Measurements from ENCODE around the gene BUD13.
A peak's percentile ranks its signal among the peaks of the same experiment; 100 is the strongest.
"Not testable (repeated sequence)": the region's sequence is repeated elsewhere in the genome, so short reads cannot be mapped to it uniquely, and the experiment has no call there.

Gene BUD13

DNA sequence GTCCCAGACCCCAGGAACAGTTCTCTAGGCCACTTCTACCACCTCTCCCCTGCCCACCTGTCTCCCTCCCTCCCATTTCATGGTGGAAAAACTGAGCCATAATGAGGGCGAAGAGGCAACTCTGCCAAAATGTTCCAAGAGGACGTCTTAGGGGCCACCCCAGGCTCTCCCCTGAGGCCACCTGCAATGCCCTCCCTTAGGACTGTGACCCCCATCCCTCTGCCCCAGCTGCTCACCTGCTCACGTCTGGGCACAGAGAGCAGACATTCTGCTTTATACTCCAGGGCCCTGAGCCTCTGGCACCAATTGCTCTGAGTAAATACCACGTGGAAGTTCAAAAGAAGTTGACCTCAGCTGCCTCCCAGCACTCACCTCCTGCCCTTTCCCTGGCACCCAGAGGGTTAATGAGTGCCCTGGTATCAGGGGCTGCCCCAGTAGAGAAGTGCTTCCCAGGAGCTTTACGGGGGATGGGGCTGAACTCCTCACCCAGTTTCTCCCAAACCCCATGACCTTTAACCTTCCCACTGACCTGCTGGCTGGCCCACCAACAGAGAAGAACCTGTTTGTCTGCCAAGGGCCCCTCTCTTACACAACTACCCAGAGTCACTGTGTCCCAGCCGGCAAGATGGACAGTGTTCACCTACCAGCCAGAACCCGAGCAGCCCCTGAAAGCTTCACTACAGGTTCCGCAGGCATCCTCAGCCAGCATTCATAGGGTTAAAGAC, 19.5 kb upstream of the BUD13 start:
- no peak for DNase-seq

DNA sequence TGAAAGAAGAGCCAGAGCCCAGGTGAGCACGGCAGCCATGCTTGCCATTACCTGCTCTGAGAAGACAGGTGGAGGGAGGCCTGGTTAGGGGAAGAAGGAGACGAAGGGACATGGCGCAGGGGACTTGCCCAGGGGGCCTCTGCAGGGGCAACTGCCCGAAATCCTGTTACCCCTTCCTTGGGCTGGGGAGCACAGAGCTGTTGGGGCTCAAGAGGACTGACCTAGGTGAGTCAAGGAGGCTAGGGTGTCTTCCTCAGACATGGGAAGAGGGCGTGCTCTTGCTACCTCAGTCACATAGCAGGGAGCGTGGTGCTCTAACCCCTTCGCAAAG, 19.0 kb upstream of the BUD13 start, which contains the start of gene APOA5:
TSS of gene APOA5 (minus strand) at position 67 of the 331 bp plus-strand sequence. CDS start at position 48, 19 bp downstream.
- DNase-seq, result no peak

DNA sequence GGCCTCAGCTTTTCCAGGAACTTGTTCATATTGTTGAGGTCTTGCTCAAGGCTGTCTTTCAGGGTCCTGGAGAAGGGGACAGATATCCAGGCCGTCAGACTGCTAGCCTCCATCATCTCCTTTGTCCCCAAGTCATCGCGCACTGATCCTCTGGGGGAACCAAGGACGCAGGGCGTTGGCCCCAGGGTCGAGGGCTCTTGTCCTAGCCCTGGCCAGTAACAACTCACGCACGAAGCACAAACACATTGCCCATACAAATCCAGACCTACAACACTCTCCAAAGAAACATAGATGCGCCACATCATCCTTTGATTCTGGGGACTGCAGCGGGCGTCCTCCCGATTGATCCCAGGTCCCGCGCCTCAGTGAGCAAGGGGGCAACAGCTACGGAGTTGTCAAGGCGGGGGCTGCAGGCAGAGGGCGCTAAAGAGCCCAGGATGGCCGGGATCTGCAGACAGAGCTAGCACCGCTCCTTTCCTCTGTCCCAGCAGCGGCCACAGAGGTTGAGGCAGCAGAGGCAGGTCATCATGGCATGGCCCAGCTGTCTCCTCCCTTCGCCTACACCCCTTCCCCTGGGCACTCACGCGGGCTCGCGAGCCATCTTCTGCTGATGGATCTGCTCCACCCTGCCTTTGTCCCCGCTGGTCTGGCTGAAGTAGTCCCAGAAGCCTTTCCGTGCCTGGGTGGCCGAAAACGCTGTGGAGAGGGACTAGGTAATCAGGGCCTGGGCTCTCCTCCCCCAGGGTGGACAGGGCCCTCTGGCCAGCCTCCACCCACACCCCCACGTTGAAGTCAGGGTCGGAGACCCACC, 18.4 kb upstream of the BUD13 start:
- peak; percentile 76 for DNase-seq

DNA sequence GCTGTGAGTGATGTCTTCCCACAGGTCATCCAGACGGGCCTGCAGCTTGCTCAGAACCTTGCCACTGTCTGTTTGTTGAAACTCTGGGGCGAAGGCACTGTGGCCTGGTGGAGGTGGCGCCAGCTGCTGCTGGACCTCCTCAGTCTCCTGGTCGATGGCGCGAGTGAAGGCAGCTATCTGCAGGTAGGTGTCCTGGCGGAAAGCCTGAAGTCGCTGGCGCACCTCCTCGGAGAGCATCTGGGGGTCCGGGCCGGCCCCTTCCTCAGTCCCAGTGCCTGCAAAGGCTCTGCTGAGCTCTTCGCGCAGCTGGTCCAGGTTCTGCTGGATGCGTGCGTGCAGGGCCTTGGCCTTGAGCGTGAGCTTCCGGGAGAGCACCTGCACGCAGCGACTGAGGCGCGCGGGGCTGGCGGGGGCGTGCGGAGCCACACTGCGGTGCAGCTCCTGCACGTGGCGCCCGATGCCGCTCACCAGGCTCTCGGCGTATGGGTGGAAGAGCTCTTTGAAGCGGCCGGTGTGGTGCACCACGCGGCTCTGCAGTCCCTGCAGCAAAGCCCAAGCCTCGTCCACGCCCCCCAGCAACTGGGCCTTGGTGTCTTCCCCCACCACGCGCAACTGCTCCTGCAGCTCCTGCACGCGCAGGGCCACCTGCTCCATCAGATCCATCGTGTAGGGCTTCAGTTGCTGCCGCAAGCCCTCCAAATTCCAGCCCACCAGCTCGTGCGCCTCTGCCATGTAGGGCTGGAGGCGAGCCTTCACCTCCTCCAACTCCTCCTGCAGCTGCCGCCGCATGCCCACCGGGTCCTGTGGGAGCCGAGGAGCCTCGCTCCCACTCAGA, 17.6 kb upstream of the BUD13 start:
- no peak for DNase-seq

DNA sequence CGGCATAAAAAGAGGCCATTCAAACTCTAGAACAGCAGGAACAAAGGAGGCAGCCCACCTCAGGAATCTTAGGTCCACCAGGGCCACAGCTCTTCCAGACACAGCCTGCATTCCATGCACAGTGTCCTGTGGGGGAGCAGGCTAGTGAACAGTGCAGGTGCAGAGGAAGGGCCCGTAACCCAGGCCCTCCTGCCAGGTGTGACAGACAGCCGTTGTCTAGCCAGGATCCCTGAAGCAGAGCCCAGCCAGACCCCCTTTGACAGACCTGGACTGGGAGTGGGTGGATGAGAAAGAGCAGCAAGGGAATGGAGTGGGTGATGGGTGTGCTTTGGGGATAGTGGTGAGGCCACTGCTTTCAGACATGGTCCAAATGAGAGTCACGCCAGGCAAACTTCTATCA, 16.2 kb upstream of the BUD13 start:
- no peak for DNase-seq

DNA sequence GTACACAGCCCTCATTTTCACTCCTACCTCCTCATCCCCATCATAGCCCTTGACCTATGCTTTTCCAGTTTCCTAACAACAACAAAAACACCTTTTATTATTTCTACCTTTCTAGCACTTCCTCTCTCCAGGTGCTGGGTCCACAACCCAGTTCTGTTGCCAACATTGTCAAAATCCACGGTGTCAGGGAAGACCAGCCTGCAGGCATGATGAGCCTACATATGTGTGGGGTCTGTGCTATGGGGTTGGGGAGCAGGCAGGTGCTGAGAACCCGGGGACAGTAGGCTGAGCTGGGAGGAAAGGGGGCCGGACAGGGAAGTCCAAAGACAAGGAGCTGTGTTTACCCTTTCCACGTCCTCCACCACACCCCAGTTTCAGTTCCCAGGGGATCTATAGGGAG, 15.7 kb upstream of the BUD13 start:
- no peak for DNase-seq

DNA sequence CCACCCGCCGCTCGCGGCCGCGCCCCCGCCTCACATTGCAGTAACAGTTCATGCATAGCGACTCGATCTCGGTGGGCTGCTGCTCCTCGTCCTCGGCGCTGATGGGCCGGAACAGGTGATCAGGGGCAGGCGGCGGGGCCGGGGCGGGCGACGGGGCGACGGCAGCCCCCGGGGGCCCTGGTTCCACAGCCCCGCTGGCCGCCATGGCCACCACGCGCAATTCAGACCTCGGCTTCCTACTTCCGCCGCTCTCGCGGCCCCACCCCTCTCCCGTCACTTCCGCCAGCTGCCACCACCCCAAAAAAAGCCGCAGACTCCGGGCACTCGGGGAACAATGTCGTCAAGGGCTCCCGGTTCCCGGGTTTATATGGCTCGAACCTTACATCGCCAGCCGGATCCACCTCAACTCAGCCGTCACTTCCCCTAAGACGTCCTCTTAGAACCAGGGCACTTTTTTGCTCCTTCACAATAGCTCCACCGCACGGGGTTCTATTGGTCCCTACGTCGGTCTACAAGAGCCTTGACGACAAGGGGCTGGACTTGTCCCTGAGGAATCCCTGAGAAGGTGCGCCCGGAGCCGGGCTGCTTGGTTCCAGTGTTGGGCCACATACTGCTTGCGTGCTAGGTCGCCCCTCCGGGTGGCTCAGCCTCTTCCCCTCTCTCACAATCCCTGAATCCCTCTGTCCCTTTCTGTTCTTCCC, 15.1 kb upstream of the BUD13 start, which contains the start of gene ZPR1:
TSS of gene ZPR1 (minus strand) at position 238 of the 701 bp plus-strand sequence. CDS start at position 205, 33 bp downstream.
- peak; percentile 89 for DNase-seq

DNA sequence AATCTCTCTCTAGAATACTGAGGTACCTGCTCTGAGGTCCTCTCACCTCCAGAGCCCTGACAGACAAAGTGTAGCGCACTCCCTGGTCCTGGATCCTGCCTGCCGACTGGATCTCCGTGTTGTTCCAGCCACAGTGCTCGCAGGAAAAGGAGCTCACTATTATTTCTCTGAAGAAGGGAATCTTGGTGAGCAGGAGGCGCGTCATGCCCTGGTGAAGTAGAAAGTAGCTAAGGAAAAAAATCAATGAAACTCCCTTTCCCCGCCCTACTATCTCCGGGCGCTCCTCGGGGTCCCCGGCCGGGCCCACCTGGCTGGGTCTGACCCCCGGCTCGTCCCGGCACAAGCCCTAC, 14.6 kb upstream of the BUD13 start:
- no peak for DNase-seq

DNA sequence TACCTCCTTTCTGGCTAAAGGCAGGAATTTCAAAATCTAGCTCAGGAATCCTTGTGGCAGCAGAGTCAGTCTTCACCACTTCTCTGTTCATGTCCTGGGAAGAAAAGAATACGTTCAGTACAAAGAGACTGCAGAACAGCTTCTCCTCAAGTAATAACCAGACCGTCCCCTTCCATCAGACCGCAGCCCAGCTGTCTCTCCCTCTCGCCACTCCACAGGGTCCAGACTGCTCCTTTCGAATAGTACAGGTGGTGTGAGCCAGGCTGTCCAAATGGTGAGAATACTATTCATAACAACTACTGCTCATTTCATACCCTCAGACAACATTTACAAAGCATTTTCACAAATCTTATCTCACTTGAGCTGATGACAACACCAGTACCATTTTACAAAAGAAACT, 14.2 kb upstream of the BUD13 start:
- no peak for DNase-seq

DNA sequence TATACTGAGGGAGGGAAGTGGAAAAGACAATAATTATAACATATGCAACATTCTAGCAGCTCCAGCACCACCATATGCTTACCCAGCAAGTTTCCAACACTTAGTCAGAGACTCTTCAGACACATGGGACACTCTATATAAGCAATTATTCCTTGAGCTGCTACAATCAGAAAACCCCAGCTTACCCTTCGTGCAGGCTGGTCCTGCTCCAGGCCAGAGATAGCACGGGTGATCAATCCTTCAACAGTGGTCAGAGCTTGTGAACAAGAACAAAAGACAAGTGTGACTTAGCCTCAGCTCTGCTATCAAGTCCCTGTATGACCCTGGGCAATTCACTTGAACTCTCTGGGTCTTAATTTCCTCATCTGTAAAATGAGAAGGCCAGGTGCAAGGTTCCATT, 13.5 kb upstream of the BUD13 start:
- no peak for DNase-seq

DNA sequence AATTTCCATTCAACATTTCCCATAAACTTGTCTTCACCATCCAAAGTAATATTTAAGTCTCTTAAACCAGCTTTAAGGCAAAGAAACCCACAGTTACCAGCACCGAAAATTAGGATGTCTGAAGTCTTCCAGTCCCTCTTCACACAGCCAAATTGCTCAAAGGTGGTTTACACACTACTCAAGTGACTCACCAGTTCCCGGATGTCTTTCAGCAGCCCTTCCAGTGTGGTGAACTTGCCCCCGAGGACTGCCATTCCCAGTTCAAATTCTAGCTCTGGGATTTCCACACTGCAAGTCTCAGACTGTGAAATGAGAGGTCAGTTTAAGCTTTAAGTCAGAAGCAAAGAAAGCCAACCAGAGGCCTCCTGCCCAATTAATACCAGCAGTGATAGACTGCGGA, 9.9 kb upstream of the BUD13 start:
- no peak for DNase-seq

DNA sequence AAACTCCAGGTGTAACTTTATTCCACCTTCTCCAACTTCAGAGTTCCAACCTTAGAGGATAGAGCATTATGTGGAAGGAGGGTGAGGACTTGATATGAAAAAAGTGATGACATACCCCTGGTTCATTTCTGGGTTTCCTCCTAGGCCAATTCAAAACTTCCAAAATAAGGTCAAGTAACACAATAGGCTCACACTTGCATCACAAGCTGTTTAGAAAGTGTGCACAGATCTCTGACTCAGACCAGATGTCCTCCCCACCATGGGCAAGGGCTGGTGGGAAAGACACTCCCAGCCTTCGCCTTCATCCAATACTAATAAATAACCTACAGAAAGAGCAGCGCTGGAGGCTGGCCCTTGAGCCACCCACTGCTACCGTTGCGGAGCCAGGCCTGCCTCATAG, 5.8 kb upstream of the BUD13 start:
- DNase-seq, result no peak

DNA sequence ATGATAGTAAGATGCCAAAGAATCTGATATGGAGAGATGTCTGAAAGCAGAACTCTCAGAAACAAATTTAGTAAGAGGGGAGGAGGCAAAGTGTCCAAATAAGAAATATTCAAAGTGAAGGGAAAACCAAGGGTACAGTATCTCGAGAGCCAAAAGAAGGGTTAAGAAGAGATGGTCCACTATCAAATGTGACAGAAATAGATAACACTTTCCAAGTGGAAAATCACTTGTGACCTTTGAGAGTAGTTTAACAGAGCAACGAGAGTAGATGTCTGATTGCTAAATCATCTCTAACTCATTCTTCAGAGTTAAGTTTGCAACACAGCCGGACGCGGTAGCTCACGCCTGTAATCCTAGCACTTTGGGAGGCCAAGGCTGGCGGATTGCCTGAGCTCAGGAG, 4.3 kb upstream of the BUD13 start:
- no peak for DNase-seq

DNA sequence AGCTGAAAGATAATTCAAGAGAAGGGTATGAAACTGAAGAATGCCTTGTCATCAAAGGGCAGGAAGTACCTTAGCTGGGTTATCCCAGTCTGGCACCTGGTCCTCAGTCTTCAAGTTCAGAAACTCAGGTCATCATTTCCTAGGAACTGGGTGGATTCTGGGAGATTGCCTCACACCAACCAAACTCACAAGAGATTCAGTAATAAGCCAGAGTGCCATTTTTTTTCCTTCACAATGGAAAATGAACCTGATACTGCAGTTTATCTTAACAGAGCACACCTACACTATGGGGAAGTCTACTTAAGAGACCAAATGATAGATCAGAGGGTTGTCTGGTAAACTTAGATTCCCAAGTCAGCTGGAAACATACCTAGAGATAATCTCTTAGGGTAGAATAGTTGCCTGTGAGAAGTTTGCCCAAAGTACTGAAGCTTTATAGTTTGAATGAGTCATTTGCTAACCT, 3.8 kb upstream of the BUD13 start:
- no peak for DNase-seq

DNA sequence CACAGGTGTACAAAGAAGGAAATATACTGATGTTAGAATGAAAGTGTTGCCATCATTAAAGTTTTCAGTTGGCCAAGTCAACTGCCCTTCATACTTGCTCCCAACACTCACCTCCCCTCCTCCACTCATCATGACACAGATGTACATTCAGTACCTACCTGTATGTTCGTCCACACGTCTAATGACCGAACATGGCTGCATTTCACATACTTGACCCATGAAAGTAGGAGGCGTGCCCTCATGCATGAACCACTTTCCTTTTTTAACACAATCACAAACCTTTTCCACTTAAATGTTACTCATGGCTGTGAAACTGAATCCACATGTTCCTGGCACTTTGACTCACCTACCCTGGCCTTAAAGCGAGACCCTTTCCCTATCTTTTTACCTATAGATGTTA, 3.2 kb upstream of the BUD13 start:
- DNase-seq, result no peak

DNA sequence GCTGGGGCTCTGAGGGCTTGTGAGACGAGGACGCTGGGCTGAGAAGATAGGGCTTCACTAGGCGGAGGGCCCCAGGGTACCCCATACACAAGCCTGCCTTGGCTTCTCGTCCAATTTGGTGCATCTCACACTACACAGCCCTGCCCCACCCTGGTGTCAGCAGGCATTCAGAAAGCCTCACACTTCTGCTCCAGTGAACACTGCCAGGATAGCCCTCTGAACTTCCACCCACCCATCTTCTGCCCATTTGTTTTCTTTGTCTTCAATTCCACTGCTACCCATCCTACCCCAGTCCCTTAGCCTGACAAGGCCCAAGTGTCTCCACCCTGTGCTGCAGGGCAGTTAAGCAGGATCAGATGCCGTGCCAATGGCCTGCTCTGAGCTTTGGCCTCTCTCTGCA, 1.9 kb upstream of the BUD13 start:
- DNase-seq, result no peak

DNA sequence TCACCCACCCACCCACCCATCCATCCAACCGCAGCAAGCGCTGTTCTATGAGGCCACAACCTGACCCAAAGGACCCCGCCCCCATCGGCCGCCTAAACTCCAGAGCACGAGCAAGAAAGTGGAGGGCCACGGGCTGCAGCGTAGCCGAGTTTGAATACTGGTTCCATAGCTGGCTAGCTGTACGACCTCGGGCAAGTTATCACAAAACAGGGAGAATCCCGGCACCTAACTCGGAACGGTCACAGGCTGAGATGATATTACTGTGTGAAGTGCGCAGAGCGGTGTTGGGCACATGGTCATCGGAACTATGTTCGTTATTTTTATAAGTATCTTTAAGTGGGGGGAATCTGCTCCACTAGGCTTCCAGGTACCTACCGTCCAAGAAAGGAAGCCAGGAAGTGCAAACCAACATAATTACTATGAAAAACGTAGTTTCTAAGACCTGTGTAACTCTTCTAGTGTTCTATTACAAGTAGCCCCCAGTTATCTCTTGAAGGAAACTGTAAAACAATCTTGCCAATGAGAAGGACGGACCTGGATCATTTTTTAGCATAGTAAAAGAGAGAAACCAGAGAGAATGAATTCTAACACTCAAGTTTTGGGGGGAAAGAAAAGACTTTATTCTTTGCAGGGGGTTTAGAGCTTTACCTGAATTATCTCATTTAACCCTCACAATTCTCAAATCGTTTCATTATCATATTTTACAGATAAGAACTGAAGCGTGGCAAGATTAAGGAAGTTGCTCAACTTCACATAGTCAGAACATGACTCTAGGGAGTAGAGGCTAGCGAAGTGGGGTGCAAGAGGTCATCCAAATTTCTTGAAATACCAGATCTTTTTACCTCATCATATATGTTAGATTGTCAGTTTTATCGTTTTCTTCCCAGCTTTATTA, 663 bp upstream of the BUD13 start:
- no peak for DNase-seq

DNA sequence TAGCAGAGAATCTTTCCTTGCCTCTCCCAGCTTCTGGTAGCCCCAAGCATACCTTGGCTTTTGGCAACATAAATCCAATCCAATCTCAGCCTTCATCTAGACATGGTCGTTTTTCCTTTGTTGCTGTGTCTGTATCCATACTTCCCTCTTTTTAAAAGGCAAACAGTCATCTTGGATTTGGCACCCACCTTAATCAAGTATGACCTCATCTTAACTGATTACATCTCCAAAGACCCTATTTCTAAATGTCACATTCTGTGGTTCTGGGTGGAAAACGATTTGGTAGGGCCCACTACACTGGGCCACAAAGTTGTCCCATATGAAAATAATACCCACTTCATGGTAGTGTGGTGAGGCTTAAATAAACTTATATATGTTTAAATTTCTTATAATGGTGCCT, 852 bp downstream of the BUD13 start:
- DNase-seq, result no peak

DNA sequence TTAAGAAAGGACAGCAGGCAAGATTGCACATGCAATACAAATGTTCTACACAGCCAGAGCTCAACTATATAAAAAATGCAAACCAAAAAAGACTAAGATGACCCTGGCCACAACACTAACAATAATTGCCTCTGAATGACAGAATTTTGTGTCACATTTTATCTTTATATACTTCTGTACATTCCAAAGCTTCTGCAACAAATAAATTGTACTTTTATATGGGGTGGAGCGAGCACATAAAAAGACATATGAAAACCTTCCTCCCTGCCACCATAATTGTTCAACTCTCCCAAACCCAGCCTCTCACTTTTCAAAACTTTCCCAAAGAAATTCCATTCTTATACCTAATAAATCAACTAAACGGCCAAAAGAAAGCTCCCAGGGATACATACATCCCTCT, 10.7 kb downstream of the BUD13 start:
- no peak for DNase-seq

DNA sequence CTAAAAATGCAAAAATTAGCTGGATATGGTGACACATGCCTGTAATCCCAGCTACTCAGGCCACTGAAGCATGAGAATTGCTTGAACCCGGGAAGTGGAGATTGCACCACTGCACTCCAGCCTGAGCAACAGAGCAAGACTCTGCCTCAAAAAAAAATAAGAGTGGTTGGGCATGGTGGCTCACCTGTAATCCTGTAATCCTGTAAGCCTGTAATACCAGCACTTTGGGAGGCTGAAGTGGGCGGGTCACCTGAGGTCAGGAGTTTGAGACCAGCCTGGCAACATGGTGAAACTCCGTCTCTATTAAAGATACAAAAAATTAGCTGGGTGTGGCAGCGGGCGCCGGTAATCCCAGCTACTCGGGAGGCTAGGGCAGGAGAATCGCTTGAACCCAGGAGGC, 16.7 kb downstream of the BUD13 start:
- not testable (repeated sequence) for DNase-seq

DNA sequence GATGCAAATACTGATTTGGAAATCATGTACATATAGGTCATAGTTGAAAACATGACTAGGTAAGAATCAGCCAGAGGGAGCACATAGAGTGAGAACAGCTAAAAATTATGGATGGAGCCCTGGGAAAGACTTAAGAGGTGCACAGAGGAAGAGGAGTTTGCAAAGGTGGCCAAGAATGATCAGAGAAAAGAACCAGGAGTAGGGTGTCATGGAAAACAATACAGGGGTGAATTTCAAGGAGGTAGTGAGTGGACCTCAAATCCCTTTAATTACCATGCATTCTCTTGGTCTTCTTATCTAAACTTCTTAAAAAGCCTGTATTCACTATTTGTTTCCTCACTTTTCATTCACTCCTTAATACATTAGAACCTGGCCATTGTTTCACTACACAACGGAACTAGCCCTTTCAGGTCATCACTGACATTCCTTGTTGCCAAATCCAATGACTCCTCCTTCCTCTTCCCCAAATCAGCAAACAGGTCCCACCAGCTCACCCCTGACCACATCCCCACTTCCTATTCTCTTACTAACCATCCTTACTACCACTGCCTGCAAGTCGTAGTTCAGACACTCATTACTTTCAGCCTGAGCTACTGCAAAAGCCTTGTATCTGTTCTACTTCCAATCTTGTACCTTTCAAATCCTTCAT, 22.6 kb downstream of the BUD13 start:
- no peak for DNase-seq

Measured in CD4-positive, alpha-beta T cell treated with Interleukin-21 for 1 hour (primary cell).